Activated CD8-positive, alpha-beta memory T cell treated with anti-CD3 and anti-CD28 coated beads for 4 hours (primary cell): Measurements from ENCODE around the gene ULK2.
"Not testable (repeated sequence)": the region's sequence is repeated elsewhere in the genome, so short reads cannot be mapped to it uniquely, and the experiment has no call there.

Source experiments
- DNase-seq, 2 donors: peaks; one replicate each; pipeline ENCODE4 v3.0.0-alpha.2; 2020; ENCODE audit warnings: low read depth in 2 of 2

Gene ULK2

DNA sequence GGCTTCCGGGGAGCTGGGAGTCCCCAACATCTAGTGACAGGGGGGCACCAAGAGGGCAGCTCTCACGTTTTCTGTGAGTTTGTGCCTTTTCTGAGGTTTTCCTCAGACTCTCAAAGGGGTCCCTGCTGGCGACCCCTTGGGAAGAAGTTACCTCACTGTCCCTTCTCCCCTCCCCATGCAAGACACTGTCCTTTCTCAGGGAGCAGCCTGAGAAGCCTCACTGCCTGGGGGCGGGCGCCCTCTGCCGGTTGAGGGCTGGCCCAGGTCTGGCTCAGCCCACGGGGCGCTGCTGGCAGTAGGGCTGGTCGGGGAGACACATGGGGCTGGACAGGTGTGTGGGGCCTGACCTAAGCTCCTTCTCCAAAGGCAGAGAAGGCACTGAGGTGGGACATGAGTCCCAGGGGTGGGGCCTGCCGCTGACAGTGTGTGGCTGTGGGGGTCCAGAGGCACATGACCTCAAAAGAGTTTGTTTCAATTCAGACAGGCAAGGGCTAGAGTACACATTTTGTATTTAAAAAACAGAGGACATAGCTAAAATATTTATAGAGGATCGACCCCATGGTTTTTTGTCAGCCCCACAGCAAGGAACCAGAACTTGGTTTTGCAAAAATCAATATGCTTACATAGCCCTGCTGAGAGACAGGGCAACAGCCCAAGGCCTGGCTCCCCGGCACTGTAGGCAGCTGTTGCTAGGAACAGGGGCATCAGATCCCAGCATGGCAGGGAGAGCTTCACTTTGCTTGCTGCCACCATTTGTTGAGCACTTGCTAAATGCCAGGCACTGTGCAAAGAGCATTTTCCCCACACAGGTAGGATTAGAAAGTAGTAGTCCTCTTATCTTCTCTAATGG is 101.1 kb downstream of the ULK2 start:
- peak; percentile 51 to 58 for DNase-seq

DNA sequence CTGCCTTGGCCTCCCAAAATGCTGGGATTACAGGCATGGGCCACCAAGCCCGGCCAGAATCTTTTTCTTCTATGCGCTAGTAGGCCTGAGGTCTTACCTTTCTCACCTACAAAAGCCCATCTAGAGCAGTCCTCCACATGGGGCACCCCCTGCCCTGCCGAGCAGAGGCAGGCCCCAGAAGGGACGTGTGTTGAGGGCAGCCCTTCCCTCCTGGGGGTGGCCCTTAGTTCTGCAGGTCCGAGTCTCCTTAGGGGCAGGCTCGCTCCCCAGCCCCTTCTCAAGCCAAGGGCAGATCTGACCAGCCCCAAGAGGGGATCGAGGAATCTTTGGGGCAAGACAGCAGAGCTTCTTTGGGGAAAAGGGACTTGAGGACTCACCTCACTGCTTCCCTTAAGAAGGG is 101.7 kb downstream of the ULK2 start:
- DNase-seq, result no peak

DNA sequence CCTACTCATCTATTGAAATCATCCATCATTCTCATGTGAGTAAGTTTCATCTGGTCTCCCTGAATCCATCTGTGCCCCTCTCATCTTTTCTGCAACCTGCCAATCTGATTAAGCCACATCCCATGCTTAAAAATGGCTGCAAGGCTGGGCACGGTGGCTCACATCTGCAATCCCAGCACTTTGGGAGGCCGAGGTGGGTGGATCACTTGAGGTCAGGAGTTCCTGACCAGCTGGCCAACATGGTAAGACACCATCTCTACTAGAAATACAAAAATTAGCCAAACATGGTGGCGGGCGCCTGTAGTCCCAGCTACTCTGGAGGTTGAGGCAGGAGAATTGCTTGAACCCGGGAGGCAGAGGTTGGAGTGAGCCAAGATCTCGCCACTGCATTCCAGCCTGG is 103.7 kb downstream of the ULK2 start:
- DNase-seq, result not testable (repeated sequence)

- no peak for DNase-seq
Observed at GRCh38 chr17:19763416-19763815, 104.3 kb downstream of the ULK2 start.

DNA sequence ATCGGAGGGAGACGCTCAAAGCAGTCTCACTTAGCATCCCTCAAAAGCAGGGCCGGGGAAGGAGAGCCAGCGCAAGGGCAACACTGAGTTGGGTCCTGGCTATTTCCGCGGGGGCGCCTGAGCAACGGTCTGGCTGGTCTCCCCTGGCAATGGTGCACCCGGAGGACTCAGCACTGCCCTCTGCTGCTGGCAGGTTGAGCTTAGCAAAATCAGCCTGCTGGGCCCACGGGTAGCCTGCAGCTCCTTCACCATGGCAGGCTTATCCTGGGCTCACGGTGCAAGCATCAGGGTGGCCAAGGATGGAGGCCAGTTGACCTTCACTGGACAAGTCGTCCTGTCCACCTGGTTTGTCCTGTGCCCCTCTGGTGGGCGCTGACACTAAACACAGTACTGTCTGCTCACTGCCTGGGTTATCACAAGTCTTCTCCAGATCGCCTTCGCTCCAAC is 105.2 kb downstream of the ULK2 start:
- DNase-seq, result peak in 1 of 2 donors; percentile 33

DNA sequence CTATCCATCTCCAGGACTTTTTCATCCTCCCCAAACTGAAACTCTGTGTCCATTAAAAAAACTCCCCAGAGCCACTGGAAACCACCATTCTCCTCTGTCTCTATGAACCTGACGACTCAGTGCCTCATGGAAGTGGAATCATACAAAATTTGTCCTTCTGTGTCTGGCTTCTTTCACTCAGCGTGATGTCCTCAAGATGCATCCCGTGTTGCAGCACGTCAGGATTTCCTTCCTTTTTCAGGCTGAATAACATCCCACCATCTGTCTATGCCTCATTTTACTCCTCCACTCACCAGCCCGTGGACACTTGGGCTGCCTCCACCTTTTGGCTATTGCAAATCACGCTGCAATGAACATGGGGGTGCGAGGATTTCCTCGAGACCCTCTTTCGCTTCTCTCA is 107.0 kb downstream of the ULK2 start:
- DNase-seq, result no peak

DNA sequence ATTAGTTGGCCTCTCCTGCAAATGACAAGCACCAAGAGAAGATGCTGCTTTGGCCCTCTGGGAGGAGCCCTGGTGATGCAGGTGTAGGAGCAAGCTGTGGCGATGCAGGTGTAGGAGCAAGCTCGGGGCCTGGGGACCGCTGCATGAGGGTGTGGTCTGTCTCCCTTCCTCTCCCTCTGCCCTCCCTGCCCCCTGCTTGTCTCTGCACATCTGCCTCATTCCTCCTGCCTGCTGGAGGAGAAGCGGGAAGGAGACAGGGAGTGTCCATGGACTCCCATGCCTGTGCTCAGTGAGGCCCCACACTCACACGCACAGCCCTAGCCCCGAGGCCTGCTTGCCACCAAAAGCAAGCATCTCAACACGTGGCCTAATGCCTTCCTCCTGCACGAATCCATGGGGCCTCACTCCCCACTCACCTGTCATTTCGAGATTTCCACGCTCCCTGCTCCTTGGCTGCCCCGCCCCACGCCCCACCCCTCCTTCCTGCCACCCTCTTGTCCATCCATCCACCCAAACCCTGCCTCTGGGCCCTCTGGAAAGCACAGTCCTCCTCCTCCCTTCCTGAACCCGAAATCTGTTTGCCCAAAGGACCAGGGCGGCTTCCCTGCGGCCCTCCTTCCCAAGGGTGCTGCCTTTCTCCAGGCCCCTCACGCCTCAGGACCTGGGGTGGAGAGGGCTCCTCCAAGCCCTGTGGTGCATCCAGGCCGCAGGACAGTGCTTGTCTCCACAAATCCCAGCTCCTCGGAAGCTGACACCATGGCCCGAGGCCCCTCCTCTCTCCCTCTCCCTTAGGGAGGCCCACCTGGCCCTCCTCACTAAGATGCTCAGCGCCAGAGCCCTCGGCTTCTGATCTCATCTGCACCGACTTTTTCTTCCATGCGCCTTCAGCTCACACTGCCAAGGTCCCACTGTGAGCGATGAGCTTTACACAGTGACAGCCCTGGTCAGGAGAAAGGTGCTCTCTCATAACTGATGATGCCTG is 107.9 kb downstream of the ULK2 start:
- DNase-seq, result no peak

DNA sequence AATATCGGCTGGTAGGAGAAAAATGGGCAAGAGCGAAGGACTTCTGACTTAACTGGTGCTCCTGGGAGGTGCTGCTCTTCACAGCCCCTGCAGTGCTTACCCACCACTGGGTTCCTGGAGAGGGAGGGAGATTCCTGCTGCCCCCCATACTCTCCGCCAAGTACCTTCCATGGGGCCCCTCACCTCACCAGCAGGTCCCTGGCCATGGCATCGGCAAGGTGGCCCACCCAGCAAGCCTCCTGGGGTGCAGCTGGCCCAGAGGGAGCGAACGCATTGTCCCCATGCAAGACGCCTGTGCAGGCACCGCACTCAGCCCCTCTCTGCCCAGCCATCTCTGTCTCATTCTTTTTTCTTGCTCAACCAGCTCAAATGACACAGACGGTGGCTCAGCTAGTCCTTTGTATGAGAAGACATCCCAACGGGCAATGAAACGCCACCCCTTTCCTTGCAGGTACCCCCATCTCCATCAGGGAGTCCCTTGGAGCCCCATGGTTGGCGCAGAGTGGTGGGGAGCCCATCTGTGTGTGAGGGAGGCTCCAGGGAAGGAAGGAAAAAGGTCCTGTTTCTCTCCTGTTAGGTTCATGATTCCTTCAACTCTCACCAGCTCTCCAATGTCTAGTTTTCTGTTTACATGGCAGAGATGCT is 110.1 kb downstream of the ULK2 start:
- DNase-seq, result no peak

DNA sequence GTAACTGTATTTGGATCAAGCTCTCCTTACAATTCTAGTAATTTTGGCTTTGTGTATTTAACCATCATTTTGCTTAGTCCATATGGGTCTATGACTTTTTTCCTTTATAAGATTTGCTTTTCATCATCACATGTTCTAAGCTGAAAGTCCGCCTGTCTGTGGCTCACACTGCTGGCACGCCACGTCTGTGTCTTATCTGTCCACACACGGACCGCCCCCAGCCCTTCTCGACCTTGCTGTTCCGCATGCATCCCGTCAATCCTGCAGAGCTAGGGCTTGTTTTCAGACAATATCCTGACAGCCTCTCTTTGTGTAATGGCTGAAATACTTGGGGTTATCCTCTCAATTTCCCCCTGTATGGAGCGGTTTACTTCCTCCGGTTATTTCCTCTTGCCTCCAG is 111.2 kb downstream of the ULK2 start:
- DNase-seq, result no peak

- DNase-seq, result no peak
Observed at GRCh38 chr17:19755821-19756510, 111.8 kb downstream of the ULK2 start.

GRCh38 chr17:19755392-19755791 is 112.3 kb downstream of the ULK2 start:
- no peak for DNase-seq

GRCh38 chr17:19753661-19754463 is 113.9 kb downstream of the ULK2 start:
- no peak for DNase-seq

- no peak for DNase-seq
Observed at GRCh38 chr17:19753051-19753509, 114.7 kb downstream of the ULK2 start.

DNA sequence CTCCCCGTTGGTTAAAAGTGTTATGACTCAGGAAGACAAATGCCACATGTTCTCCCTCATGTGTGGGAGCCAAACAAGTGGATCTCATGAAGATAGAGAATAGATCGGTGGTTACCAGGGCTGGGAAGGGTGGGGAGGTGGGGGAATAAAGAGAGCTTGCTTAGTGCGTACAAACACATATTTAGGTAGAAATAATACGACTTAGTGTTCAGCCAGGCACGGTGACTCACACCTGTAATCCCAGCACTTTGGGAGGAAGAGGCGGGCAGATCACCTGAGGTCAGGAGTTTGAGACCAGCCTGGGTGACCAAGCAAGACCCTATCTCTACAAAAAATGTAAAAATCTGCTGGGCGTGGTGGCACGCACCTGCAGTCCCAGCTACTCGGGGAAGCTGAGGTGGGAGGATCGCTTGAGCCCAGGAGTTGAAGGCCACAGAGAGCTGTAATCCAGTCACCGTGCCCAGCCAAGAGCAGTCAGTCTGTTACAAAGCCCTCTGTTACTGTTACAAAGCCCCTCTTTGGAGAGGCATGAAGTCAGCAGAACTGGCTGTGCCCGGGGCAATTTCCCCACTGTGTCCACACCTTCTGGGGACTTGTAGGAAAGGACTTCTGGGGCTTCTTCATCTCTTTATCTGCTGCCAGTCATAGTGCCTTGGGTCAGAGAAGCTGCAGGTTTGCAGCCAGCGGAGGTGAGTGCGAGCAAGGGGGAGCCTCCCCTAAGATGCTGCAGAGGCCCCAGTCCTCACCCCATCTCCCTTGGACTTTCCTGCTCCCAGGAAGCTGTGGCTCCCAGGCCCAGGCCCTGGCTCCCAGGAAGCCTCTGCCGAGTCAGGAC is 115.3 kb downstream of the ULK2 start:
- no peak for DNase-seq

GRCh38 chr17:19750835-19751234 is 116.9 kb downstream of the ULK2 start:
- DNase-seq, result no peak

- no peak for DNase-seq
Observed at GRCh38 chr17:19750020-19750572, 117.6 kb downstream of the ULK2 start.

DNA sequence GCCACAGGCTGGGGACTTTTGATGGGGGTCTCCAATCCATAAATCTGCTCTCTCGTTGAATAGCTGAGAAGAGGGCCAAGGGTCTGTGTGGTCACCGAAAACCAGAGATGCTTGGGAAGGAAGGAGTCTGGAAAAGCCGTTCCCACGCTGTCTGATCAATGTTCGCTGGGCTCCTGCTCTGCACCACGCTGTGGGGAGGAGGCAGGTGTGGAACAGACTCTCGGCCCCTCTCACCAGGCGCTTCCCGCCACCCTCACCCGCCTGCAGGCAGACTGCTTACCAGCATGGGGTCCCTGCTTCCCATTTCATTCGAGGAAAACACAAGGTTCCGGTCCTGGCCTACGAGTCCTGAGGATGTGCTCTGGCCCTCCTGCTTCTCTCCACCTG is 118.9 kb downstream of the ULK2 start:
- no peak for DNase-seq

DNA sequence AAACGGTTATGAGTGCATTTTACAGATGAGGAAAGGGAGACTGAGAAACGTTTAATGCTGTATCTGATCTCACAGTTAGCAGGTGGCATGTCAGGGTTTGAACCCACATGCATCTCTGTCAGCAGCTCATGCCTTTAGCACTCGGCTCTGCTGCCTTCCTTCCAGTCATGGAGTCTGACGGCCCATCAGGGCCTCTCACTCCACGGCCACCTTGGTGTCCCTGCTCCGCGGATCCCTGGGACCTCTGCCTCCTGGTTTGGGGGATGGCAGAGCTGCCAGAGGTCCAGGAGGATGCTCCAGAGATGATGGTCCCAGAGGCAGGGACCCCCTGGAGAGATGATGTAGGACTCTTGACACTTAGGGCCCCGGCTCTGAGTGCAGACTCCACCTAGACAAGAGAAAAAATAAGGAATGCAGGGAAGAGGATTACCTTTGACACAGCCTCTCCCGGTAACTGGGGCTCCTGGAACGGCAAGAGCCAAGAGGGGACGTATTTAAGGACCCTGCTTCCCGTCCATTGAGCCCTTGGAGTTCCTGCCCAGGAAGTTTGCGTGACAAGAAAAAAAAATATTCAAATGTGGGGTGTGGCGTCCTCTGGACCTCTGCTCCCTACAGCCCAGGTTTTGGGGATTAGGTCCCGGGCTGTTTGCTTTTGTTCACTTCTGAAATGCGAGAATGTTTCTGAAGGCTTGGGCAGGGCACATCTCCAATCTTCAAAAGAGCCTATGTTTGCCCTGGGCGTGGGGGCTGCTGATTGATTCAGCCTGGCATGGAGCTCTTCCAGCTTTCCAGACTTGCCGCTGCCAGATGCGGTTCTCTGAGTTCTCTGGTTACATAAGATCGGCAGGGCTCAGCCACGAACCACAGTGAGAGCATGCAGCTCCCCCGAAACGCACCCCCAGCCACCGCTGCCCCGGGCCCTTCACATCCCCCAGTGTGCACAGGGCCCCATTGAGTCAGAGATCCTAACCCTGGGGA is 119.6 kb downstream of the ULK2 start, which contains the start of gene ALDH3A1:
Gene ALDH3A1 (minus strand): TSS at position 470 of the 978 bp plus-strand sequence. CDS start 3,169 bp downstream, outside the sequence.
- no peak for DNase-seq
